Cardiac septum (tissue), 1 donor: ENCODE data around the gene TGM5. TPM values are rescaled to one million over a fixed set of nuclear protein-coding genes. Genes with fewer than 3 reads are reported as not detected.
"Not testable (repeated sequence)": the region's sequence is repeated elsewhere in the genome, so short reads cannot be mapped to it uniquely, and the experiment has no call there.

Experiments used
- DNase-seq: peaks from one replicate; pipeline ENCODE4 v3.0.0-alpha.2; 2020; ENCODE audit warnings: low spot score
- intact Hi-C: fragments of 100-400 bp; cut with DNase I; formaldehyde crosslinking; loops from one replicate; pipeline ENCODE4 v1.14.0; 2022
- long read RNA-seq: library from polyadenylated mRNA; unstranded; transcript quantifications from one replicate; pipeline ENCODE4 v2.0.0, GENCODE V29; 2021
- total RNA-seq: library from RNA; stranded (reverse); fragmentation: NEBNext Ultra II Directional; extraction: Animal tissue kit (Norgen Biotek cat#: 25700); gene quantifications from one replicate; pipeline ENCODE4 v1.2.1, GENCODE V29; 2021
- donor health status: DM: no; HTN: no; CAD: no.

Gene TGM5
- not detected for total RNA-seq
- long read RNA-seq, result 0 reads

DNA sequence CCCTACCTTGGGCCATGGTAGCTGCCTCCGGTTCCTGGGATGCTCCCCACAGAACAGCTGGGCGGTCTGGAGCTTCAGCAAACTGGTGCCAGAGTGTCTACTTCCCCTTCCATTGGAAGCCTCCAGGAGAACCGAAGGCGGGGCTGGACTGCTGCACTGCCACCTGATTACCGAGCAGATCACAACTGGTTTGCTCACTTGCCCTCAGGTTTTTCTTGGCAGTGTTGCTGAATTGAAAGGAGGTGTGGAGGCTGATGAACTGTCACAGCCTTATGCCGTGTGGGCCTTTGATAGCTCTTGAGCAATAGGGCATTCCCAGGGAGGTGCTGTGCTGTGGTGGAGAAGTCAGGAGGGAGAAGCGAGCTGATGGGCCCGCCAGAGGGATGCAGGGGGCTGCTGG is at the start of gene TGM5:
Gene TGM5, minus strand, starts transcription at position 95 of the 400 bp plus-strand sequence. Its CDS starts 79 bp downstream, at position 16.
- no peak for DNase-seq
- intact Hi-C loops, result no loop called here

DNA sequence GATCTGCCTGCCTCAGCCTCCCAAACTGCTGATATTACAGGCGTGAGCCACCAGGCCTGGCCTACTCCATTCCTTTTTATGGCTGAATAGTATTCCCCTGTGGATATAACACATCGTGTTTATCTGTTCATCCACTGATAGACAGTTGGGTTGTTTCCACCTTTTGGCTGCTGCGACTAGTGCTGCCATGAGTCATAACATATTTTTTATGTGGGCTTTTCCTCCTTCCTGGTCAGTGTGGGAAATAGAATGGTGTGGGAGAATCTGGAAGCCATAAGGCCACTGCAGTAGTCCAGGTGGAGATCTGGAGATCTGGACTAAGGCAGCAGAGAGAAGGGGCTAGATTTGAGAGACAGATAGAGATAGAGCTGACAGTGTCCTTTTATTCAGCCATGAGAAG is 47.4 kb upstream of the TGM5 start:
- no peak for DNase-seq
- intact Hi-C loops, result no loop called here

GRCh38 chr15:43312378-43312777 is 45.6 kb upstream of the TGM5 start:
- no peak for DNase-seq
- intact Hi-C loops, result no loop called here

DNA sequence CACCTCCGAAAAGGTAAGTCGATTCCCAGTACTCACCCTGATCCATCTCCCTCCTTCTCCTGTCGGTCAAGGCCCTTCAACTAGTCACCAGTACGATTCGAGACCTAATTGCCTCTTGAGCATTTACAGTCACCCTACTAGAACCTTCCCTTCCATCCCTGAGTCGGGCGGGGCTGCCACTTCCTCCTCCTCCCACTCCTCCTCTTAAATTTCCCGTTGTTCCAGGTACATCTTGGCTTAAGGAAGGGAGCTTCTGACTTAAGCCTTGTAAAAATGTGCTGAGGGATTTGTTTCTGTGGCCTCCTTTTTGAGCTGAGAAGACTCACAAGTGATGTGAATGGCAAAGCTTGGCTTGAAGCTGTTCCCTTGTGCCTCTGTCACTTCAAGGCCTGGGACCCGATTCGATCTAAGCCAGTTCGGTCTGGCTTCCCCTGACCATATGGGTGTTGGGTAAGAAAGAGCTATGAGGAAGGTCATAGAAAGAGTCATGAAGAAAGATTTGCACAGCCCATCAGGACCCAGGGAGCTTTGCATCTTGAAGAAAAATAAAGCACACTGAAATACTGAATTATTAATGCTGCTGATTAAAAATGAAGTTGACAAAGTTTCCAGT is 35.6 kb upstream of the TGM5 start, which contains the start of gene TGM7:
Gene TGM7, minus strand, starts transcription at position 51 of the 613 bp plus-strand sequence.
- intact Hi-C loops, result no loop called here
- no peak for DNase-seq

DNA sequence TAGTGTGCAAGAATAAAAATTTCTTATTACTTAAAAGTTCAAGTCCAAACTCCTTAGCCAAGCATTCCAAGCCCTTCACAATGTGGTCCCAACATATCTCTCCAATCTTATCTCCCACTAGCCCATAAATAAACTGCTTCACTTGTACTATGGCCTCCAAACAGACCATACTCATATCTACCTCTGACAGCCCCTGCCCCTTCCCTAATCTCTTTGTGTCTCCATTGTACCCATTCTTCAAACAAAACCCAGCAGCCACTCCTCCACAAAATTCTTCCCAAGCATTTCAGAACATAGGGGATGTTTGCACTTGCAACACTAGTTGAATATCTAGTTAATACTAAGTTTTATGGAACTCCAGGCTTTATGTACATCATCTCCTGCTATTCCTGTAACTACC is 33.2 kb upstream of the TGM5 start:
- intact Hi-C loops, result no loop called here
- no peak for DNase-seq

- intact Hi-C loops, result no loop called here
- DNase-seq, result no peak
These were observed 32.7 kb upstream of the TGM5 start for GRCh38 chr15:43299411-43299810.

GRCh38 chr15:43294091-43294706 is 27.5 kb upstream of the TGM5 start:
- intact Hi-C loops, result no loop called here
- DNase-seq, result no peak

DNA sequence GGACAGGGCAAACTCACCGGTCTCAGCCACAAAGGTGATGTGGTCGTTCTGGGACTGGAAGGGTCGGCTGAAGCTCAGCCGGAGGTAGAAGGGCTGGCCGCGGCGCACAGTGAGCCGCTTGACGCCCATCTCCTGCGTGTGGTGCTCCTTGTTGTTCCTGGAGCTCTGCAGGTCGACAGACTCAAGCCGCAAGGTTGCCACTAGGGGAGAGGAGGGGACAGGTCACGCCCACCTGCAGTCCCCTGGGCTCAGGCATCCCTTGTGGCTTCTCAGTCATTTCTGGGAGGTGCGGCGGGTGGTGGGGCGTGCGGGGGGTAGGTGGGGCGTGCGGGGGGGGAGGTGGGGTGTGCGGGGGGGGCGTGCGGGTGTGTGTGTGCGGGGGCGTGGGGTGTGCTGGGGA is 26.7 kb upstream of the TGM5 start:
- no peak for DNase-seq
- intact Hi-C loops, result no loop called here

DNA sequence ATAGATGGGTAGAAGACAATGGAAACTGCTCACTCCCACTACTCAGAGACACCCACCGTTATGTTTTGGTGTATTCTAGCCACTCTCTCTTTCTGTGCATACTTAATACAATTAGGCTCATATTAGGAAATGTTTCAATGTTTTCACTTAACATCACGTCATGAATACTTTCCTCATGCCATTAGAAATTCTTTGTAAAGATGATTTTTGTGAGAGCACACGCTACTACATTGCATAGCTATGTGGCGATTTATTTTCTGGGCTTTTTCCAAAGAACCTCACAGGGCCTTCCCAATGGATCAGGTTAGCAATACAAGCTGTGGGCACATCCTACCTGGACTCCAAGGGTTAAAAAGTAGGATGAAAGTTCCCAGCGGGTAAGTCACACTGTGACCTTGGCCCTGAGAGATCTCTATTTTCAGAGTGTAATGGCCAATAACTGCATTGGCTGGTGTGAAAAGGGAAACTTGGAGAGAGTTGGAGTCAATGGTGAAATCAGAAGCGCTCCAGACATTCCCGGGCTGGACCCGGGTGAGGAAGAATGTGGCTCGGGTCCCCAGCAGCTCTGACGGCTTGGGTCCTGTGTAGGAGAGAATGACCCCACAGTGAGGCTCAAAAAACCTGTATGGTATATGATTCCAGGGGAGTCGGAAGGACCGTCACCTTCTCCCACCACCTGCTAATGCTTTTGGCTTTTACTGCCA is 25.8 kb upstream of the TGM5 start:
- DNase-seq, result no peak
- intact Hi-C loops, result no loop called here

- intact Hi-C loops, DNase-seq: not testable (repeated sequence)
These were observed 22.9 kb upstream of the TGM5 start for GRCh38 chr15:43289656-43290055.

GRCh38 chr15:43287254-43287653 is 20.5 kb upstream of the TGM5 start:
- intact Hi-C loops, result loop anchor here (2.0 kb wide), 1 partner anchor 62 kb away; no protein-coding TSS in a partner anchor
- no peak for DNase-seq

DNA sequence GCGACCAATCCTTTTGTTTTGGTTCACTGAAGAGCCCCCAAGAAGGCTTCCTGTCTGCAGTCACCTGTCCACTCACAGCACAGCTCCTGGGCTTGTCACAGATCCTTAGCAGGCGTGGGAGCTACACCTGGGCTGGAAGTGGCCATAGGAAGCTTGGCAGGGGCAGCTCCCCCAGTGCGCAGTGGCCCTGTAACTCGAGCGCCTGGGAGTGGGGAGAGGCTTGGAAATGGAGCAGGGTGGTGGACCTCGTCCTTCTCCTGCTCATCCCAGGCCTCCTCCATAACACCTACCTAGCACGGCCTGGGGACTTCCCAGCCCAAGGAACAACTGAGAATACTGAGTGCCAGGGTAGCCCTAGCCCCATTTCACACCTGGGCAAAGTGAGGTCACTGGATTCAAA is 19.3 kb upstream of the TGM5 start:
- DNase-seq, result no peak
- intact Hi-C loops, result loop anchor here (2.0 kb wide), 1 partner anchor 61 kb away; no protein-coding TSS in a partner anchor

GRCh38 chr15:43285609-43286037 is 18.9 kb upstream of the TGM5 start:
- intact Hi-C loops, result loop anchor here (2.0 kb wide), 1 partner anchor 61 kb away; no protein-coding TSS in a partner anchor
- DNase-seq, result no peak

DNA sequence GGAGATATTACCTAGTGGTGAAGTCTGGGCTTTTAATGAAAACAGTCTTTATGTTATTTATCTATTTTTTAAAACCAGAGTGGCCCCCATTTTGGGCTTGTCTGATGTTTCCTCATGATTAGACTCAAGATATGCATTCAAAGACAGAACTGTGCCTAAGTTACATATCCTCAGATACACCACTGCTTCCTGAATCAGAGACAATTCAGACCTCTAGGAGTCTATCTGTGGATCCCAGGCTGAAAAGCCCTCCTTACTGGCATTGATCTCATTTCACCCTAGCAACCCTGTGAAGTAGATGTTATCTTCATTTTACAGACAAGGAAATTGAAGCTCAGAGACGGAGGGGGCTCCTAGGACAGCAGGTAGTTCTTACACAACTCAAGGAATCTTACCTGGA is 16.8 kb upstream of the TGM5 start:
- intact Hi-C loops, result no loop called here
- no peak for DNase-seq

DNA sequence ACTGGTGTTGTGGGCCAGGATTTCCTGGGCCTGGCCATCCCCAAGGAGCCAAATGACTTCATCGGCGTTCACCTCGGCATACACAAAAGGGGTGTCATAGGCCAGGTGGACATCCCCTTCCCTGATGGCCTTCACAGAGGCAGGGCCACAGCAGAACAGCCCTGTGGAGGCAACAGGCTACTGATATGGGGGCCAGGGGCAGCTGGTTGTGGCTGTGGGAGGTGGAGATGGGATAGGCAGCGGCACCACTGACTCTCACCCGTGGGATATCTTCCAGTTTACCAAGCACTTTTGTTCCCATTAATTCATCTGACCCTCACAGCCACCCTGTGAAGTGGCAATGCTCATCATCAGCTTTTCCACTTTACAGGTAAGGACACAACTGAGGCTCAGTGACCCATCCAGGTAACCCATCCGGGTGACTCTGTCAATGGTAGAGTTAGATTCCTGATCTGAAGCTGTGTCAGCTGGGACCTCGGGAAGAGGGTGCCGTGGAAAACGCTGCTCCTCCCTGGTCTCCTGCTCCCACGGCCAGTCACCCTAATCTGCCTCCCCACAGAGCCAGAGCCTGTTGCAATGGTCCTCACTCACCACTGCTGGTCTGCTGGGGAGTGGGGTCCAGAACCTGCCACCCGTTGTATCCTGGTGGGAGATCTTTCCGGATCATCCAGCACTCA is 15.3 kb upstream of the TGM5 start:
- no peak for DNase-seq
- intact Hi-C loops, result no loop called here

- intact Hi-C loops, result no loop called here
- no peak for DNase-seq
These were observed 14.3 kb upstream of the TGM5 start for GRCh38 chr15:43280996-43281395.

DNA sequence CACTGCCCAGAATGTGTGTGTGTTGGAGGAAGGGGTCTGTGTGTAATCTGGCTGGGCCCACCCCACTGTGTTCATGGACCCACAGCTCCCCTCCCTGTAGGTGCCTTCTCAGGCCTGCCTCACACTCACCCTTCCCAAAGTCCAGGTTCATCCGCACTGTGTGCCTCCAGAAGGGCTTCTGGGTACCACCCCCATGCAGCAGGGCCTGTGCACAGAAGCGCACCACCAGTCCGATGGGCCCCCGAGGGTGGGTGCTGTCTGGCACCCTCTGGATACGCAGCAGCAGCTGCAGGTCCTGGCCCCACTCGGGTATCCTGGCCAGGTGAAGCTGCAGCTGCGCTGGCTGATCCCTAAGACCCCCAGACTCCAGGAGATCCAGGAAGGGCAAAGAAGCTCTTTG is 12.8 kb upstream of the TGM5 start:
- no peak for DNase-seq
- intact Hi-C loops, result no loop called here

DNA sequence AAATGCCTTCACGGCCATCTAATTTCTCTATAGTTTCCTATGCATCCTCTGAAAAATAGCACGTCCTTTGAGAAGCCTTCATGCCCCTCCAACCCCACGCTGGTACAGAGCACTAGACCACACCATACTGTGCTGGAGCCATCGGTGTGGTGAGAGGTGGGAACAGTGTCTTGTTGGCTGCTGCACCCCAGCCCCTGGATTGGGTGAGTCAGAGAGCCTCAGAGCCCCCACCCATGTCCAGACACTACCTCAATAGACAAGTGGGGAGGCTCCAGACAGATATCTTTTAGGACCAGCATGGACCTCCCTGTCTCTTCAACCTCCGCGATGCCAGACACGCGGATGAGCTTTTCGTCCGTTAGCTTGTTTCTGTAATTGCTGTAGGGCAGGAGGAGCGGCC is 12.1 kb upstream of the TGM5 start:
- intact Hi-C loops, result no loop called here
- no peak for DNase-seq

DNA sequence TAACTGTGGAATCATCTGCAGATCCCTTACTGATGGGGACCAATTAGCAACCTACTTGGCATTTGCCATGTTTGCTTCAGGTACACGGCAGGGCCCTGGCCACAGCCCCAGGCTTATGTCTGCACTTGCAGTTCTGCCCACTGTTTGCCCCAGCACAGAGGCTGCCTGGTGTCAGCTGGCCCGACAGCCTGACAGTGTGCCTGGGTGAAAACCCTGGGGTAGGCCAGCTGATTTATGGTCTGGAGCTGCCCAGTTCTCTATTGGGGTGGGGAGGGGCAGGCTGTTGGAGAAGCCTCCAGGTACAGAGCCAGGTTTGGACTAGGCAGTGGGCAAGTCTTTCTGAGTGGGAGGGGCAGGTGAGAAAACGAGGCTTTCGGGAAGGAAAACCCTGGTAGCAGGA is 11.2 kb upstream of the TGM5 start:
- intact Hi-C loops, result no loop called here
- DNase-seq, result no peak

- intact Hi-C loops, result no loop called here
- no peak for DNase-seq
These were observed 10.6 kb upstream of the TGM5 start for GRCh38 chr15:43277231-43277823.
